GM21717 (cell line): ENCODE data around the gene POLR2E.
"Not testable (repeated sequence)": the region's sequence is repeated elsewhere in the genome, so short reads cannot be mapped to it uniquely, and the experiment has no call there.

Source experiments
- ATAC-seq: cut with Tn5 transposase; IDR thresholded peaks from one replicate; pipeline ENCODE4 v1.9.1; 2021; ENCODE audit warnings: mild to moderate bottlenecking, moderate library complexity; ENCODE audit not compliant: unreplicated experiment

Gene POLR2E

GRCh38 chr19:1094978-1095701 lies at the start of gene POLR2E:
Gene POLR2E (minus strand): TSS chr19:1095375. CDS start chr19:1095315, 60 bp downstream.
- ATAC-seq, result peak; percentile 55

GRCh38 chr19:1144741-1145140 lies 49.6 kb upstream of the POLR2E start:
- ATAC-seq, result no peak

- ATAC-seq, result no peak
Measured at GRCh38 chr19:1143828-1144399, 48.7 kb upstream of the POLR2E start.

GRCh38 chr19:1141944-1142343 lies 46.8 kb upstream of the POLR2E start:
- ATAC-seq, result no peak

GRCh38 chr19:1140272-1141027 lies 45.3 kb upstream of the POLR2E start:
- ATAC-seq, result no peak

GRCh38 chr19:1139126-1139525 lies 44.0 kb upstream of the POLR2E start:
- ATAC-seq, result no peak

- no peak for ATAC-seq
Measured at GRCh38 chr19:1138121-1138520, 42.9 kb upstream of the POLR2E start.

- ATAC-seq, result no peak
Measured at GRCh38 chr19:1136621-1137317, 41.6 kb upstream of the POLR2E start.

- no peak for ATAC-seq
Measured at GRCh38 chr19:1136201-1136600, 41.0 kb upstream of the POLR2E start.

GRCh38 chr19:1135454-1135853 lies 40.3 kb upstream of the POLR2E start:
- ATAC-seq, result no peak

GRCh38 chr19:1134431-1134830 lies 39.3 kb upstream of the POLR2E start:
- ATAC-seq, result no peak

- ATAC-seq, result peak; percentile 37
Measured at GRCh38 chr19:1133471-1133929, 38.3 kb upstream of the POLR2E start.

GRCh38 chr19:1132552-1133383 lies 37.6 kb upstream of the POLR2E start:
- peak; percentile 13 for ATAC-seq

GRCh38 chr19:1131718-1132551 lies 36.8 kb upstream of the POLR2E start:
- peak; percentile 32 for ATAC-seq

- no peak for ATAC-seq
Measured at GRCh38 chr19:1130771-1131717, 35.9 kb upstream of the POLR2E start.

GRCh38 chr19:1129535-1129934 lies 34.4 kb upstream of the POLR2E start:
- no peak for ATAC-seq

GRCh38 chr19:1129084-1129483 lies 33.9 kb upstream of the POLR2E start:
- not testable (repeated sequence) for ATAC-seq

GRCh38 chr19:1128106-1128505 lies 32.9 kb upstream of the POLR2E start:
- no peak for ATAC-seq
